H1 (cell line): Measurements from ENCODE around the gene DHRS9. TPM values are rescaled to one million over a fixed set of nuclear protein-coding genes. Genes with fewer than 3 reads are reported as not detected.

Experiments used
- CTCF ChIA-PET: fragments of 300-600 bp; sonication (Branson Sonifier 250); formaldehyde crosslinking; loops from one replicate; lab custom pipeline; 2021; ENCODE audit not compliant: partially characterized antibody; lab: Charles Lee
- POLR2A ChIA-PET: fragments of 300-600 bp; sonication (Branson Sonifier 250); formaldehyde crosslinking; loops from one replicate; lab custom pipeline; 2021; ENCODE audit warnings: inconsistent platforms; ENCODE audit not compliant: partially characterized antibody; lab: Charles Lee
- DNase-seq, 2 experiments: peaks; one replicate each; pipeline versions ENCODE4 v3.0.0 to v3.0.0-alpha.2; 2010 to 2022; ENCODE audit warnings: low spot score in 2 of 2, low read depth in 1 of 2, mixed read lengths in 1 of 2
- FAIRE-seq: peaks from 2 replicates; lab custom pipeline; 2011; peaks lifted over from hg19 to GRCh38; lab: Jason Lieb, UNC
- H2AFZ ChIP-seq: 2 replicates; pipeline ENCODE4 v1.8.1; 2012; ENCODE audit warnings: low read length, inconsistent platforms
- H2AK5ac ChIP-seq: 2 replicates; pipeline ENCODE4 v1.6.1; 2013; ENCODE audit warnings: low read depth, low read length
- H2BK120ac ChIP-seq: replicated peaks from 2 replicates; pipeline ENCODE3; 2013; ENCODE audit warnings: low read depth, low read length, inconsistent platforms
- H2BK12ac ChIP-seq: 2 replicates; pipeline ENCODE4 v1.6.1; 2013; ENCODE audit warnings: low read depth, low read length
- H2BK15ac ChIP-seq: 2 replicates; pipeline ENCODE4 v1.6.1; 2013; ENCODE audit warnings: low read length
- H2BK20ac ChIP-seq: 2 replicates; pipeline ENCODE4 v1.6.1; 2013; ENCODE audit warnings: low read length
- H2BK5ac ChIP-seq: 2 replicates; pipeline ENCODE4 v1.6.1; 2013; ENCODE audit warnings: low read depth, low read length
- H3K14ac ChIP-seq: 2 replicates; pipeline ENCODE4 v1.6.1; 2013; ENCODE audit warnings: inconsistent platforms; ENCODE audit not compliant: insufficient read length
- H3K18ac ChIP-seq: 2 replicates; pipeline ENCODE4 v1.6.1; 2013; ENCODE audit warnings: low read length; ENCODE audit errors: extremely low read depth
- H3K23ac ChIP-seq: 2 replicates; pipeline ENCODE4 v1.6.1; 2013; ENCODE audit warnings: inconsistent platforms; ENCODE audit not compliant: insufficient read length
- H3K23me2 ChIP-seq: 2 replicates; pipeline ENCODE4 v1.6.1; 2013; ENCODE audit warnings: low read depth, low read length
- H3K27ac ChIP-seq: 2 replicates; pipeline ENCODE4 v1.6.1; 2011; ENCODE audit warnings: low read depth, low read length, inconsistent platforms
- H3K27me3 ChIP-seq, 4 experiments: replicated peaks in 1 of 4; 1 replicate in 1 of 4; 2 replicates in 3 of 4; pipeline versions ENCODE4 v1.6.1 to v1.8.1; 2011 to 2013; ENCODE audit warnings: low read length in 3 of 4, mild to moderate bottlenecking in 3 of 4, inconsistent platforms in 2 of 4, mixed read lengths in 2 of 4, moderate library complexity in 1 of 4; ENCODE audit not compliant: control insufficient read depth in 3 of 4, insufficient read depth in 3 of 4; ENCODE audit errors: extremely low read depth in 1 of 4
- H3K36me3 ChIP-seq, 4 experiments: 2 replicates each; pipeline versions ENCODE4 v1.6.1 to v1.8.1; 2011 to 2013; ENCODE audit warnings: mild to moderate bottlenecking in 4 of 4, low read length in 3 of 4, moderate library complexity in 2 of 4, control low read depth in 1 of 4, inconsistent platforms in 1 of 4; ENCODE audit not compliant: insufficient read depth in 4 of 4, control insufficient read depth in 2 of 4
- H3K4ac ChIP-seq: replicated peaks from 2 replicates; pipeline ENCODE3; 2013; ENCODE audit warnings: low read length, low read depth, mixed read lengths, inconsistent platforms; ENCODE audit not compliant: insufficient read length
- H3K4me1 ChIP-seq, 4 experiments: replicated peaks in 1 of 4; 1 replicate in 1 of 4; 2 replicates in 3 of 4; pipeline versions ENCODE4 v1.6.1 to v1.8.1; 2011 to 2013; ENCODE audit warnings: low read length in 3 of 4, inconsistent platforms in 2 of 4, mixed read lengths in 1 of 4; ENCODE audit not compliant: insufficient read depth in 4 of 4, control insufficient read depth in 3 of 4
- H3K4me2 ChIP-seq, 2 experiments: 2 replicates each; pipeline versions ENCODE4 v1.6.1 to v1.8.1; 2011 to 2013; ENCODE audit warnings: low read depth in 2 of 2, low read length in 2 of 2, control low read depth in 1 of 2, inconsistent platforms in 1 of 2, mild to moderate bottlenecking in 1 of 2; ENCODE audit not compliant: insufficient read depth in 1 of 2
- H3K4me3 ChIP-seq, 4 experiments: fragments of 200-600, 300-600 bp in 1 of 4; sonication (generic), shearing (Covaris generic), sonication (Bioruptor Twin) in 1 of 4; 2 replicates each; pipeline versions ENCODE4 v1.5.1 to v1.8.1; 2011 to 2016; ENCODE audit warnings: low read length in 4 of 4, low read depth in 3 of 4, control low read depth in 2 of 4, inconsistent platforms in 2 of 4, mild to moderate bottlenecking in 2 of 4, mixed read lengths in 1 of 4, moderate library complexity in 1 of 4; ENCODE audit not compliant: insufficient read depth in 2 of 4; ENCODE audit errors: extremely low read depth in 1 of 4
- H3K56ac ChIP-seq: replicated peaks from 2 replicates; pipeline ENCODE3; 2013; ENCODE audit warnings: low read depth, mild to moderate bottlenecking, mixed read lengths, low read length, inconsistent platforms; ENCODE audit not compliant: insufficient read length
- H3K79me1 ChIP-seq: 2 replicates; pipeline ENCODE4 v1.6.1; 2013; ENCODE audit warnings: low read depth, low read length, control low read depth
- H3K79me2 ChIP-seq, 2 experiments: 2 replicates each; pipeline versions ENCODE4 v1.6.1 to v1.8.1; 2012 to 2013; ENCODE audit warnings: low read length in 2 of 2, mild to moderate bottlenecking in 2 of 2, inconsistent platforms in 1 of 2; ENCODE audit not compliant: insufficient read depth in 2 of 2, control insufficient read depth in 1 of 2
- H3K9ac ChIP-seq, 4 experiments: replicated peaks in 1 of 4; 1 replicate in 1 of 4; 2 replicates in 3 of 4; pipeline versions ENCODE4 v1.6.1 to v1.8.1; 2011 to 2013; ENCODE audit warnings: low read depth in 3 of 4, low read length in 3 of 4, control low read depth in 2 of 4, mild to moderate bottlenecking in 2 of 4, moderate library complexity in 2 of 4, inconsistent platforms in 1 of 4; ENCODE audit errors: extremely low read depth in 1 of 4
- H3K9me3 ChIP-seq, 2 experiments: 2 replicates each; pipeline versions ENCODE4 v1.6.1 to v1.8.1; 2012 to 2013; ENCODE audit warnings: mild to moderate bottlenecking in 2 of 2, moderate library complexity in 2 of 2, control low read depth in 1 of 2, inconsistent platforms in 1 of 2, low read depth in 1 of 2, low read length in 1 of 2, mixed read lengths in 1 of 2; ENCODE audit not compliant: insufficient read depth in 2 of 2
- H4K20me1 ChIP-seq, 2 experiments: replicated peaks in 1 of 2; 2 replicates each; pipeline versions ENCODE3 to v1.8.1; 2011 to 2013; ENCODE audit warnings: inconsistent platforms in 2 of 2, low read length in 2 of 2, mild to moderate bottlenecking in 1 of 2; ENCODE audit not compliant: insufficient read depth in 2 of 2, control insufficient read depth in 1 of 2
- H4K5ac ChIP-seq: 2 replicates; pipeline ENCODE4 v1.6.1; 2013; ENCODE audit warnings: low read length, low read depth, mixed read lengths, inconsistent platforms; ENCODE audit not compliant: insufficient read length
- H4K8ac ChIP-seq: 2 replicates; pipeline ENCODE4 v1.8.0; 2013; ENCODE audit warnings: mild to moderate bottlenecking, moderate library complexity, low read length, inconsistent platforms; ENCODE audit not compliant: insufficient read depth; ENCODE audit errors: extremely low read depth
- H4K91ac ChIP-seq: replicated peaks from 2 replicates; pipeline ENCODE3; 2013; ENCODE audit warnings: low read length, mixed read lengths, inconsistent platforms; ENCODE audit not compliant: insufficient read length
- BRCA1 ChIP-seq: IDR thresholded peaks from 2 replicates; pipeline ENCODE4 v1.6.1; 2012; ENCODE audit warnings: low read depth, low read length, improper control_type of control experiment
- CBX5 ChIP-seq: fragments of 300-800, 300-1000 bp; sonication (generic); IDR thresholded peaks from 2 replicates; pipeline ENCODE4 v1.7.1; 2016; ENCODE audit warnings: antibody characterized with exemption, low read length, low read depth
- FOSL1 ChIP-seq: IDR thresholded peaks from 2 replicates; pipeline ENCODE4 v1.6.1; 2011; ENCODE audit warnings: mild to moderate bottlenecking, low read depth, low read length, moderate library complexity; ENCODE audit not compliant: insufficient read depth
- MAFK ChIP-seq: IDR thresholded peaks from 2 replicates; pipeline ENCODE4 v1.6.1; 2012; ENCODE audit warnings: low read depth, mild to moderate bottlenecking, improper control_type of control experiment, low read length
- POLR2A ChIP-seq, 2 experiments: IDR thresholded peaks; 1 replicate in 1 of 2; 2 replicates in 1 of 2; pipeline ENCODE4 v1.6.1; 2011; ENCODE audit warnings: low read depth in 2 of 2, low read length in 2 of 2, mild to moderate bottlenecking in 2 of 2; ENCODE audit errors: control extremely low read depth in 1 of 2
- SP1 ChIP-seq: IDR thresholded peaks from 2 replicates; pipeline ENCODE4 v1.6.1; 2011; ENCODE audit warnings: low read depth, low read length
- TCF12 ChIP-seq: IDR thresholded peaks from 2 replicates; pipeline ENCODE4 v1.6.1; 2011; ENCODE audit warnings: low read depth, mild to moderate bottlenecking, low read length
- YY1 ChIP-seq: IDR thresholded peaks from 2 replicates; pipeline ENCODE4 v1.6.1; 2011; ENCODE audit warnings: low read depth, mild to moderate bottlenecking, low read length
- WGBS, 2 experiments: shearing (Covaris generic) in 1 of 2; methylation state at CpG; one replicate each; pipeline versions ENCODE4 v1.1.6 to v1.1.7; 2013 to 2015; ENCODE audit warnings: low lambda C conversion rate in 2 of 2, mixed read lengths in 2 of 2, inconsistent platforms in 1 of 2, low coverage in 1 of 2, missing lambda C conversion rate in 1 of 2; ENCODE audit not compliant: insufficient replicate concordance in 2 of 2, insufficient coverage in 1 of 2, insufficient read length in 1 of 2; ENCODE audit errors: extremely low coverage in 1 of 2, missing lambda C conversion rate in 1 of 2; 5-methylcytosine and 5-hydroxymethylcytosine counted together
- polyA plus RNA-seq, 7 experiments: library from polyadenylated mRNA; depleted of rRNA in 3 of 7; stranded (reverse) in 5 of 7; unstranded in 2 of 7; fragments of >200 nt in 5 of 7; fragments of 200-250 nt in 2 of 7; gene quantifications; 1 replicate in 5 of 7; 2 replicates in 1 of 7; 4 replicates in 1 of 7; pipeline versions ENCODE4 v1.2.1 to v1.2.3, GENCODE V29; 2011 to 2013; ENCODE audit warnings: missing spikeins in 2 of 7, mixed read lengths in 2 of 7
- total RNA-seq: library from RNA; stranded (reverse); fragmentation: NEBNext Ultra II Directional; extraction: Animal tissue kit (Norgen Biotek cat#: 25700); gene quantifications from 2 replicates; pipeline ENCODE4 v1.2.1, GENCODE V29; 2021

Gene DHRS9
- total and polyA plus RNA-seq, 2 of the 8 experiments (the other 6 are each of a cell fraction or from before 2014, with no cell fraction given) = not detected

DNA sequence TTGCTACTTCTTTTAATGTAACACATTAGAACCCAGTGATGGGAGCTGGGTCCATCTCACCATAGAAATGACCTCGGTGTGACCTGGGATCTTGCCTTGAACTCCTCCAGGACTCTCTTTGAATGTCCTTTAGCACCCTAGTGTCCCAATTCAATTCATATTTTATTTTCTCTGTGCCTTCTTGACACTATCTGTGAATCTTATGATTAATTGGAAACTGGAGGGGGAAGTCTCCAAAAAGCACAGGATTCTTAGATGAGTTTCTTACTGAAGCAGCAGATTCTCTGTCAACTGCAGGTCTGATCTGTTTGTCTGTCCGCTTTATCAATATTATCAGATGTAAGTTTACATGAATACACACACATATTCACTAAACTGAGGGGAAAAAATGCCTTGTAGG, 470 bp downstream of the DHRS9 start:
- Histone ChIP-seq H3K9me3 (no peaks in the 10 kb centered on the region), H2BK120ac (no peak overlapping the region), H3K23ac (no peak overlapping the region), H2BK15ac (no peak overlapping the region), H4K8ac (no peak overlapping the region), H3K9ac (no peak overlapping the region), H3K79me2 (no peaks in the 10 kb centered on the region), H3K79me1 (no peaks in the 10 kb centered on the region), H3K4me1 (no peaks in the 10 kb centered on the region), H4K5ac (no peak overlapping the region), H3K18ac (no peak overlapping the region), H3K4ac (no peak overlapping the region), H4K20me1 (no peaks in the 10 kb centered on the region), H3K27ac (no peak overlapping the region), H4K91ac (no peak overlapping the region), H2AK5ac (no peak overlapping the region), H3K14ac (no peak overlapping the region), H3K36me3 (no peaks in the 10 kb centered on the region), H3K23me2 (no peaks in the 10 kb centered on the region), H2AFZ (no peak overlapping the region), H3K4me3 (no peak overlapping the region), H3K27me3 (no peaks in the 10 kb centered on the region), H3K4me2 (no peak overlapping the region), H3K56ac (no peak overlapping the region), H2BK5ac (no peak overlapping the region), H2BK20ac (no peak overlapping the region), H2BK12ac (no peak overlapping the region)
- WGBS, 2 experiments = 85% methylated on average over 2 of the region's 2 CpGs; no CpG with 5 or more reads in 1 of the 2 experiments
- TF ChIP-seq CBX5 = no peak
- no peak for TF ChIP-seq POLR2A (IDR thresholded peaks at IDR 0.05; ENCODE audit: control extremely low read depth in 1 of 2, low read depth in 2 of 2, low read length in 2 of 2)
- no peak for TF ChIP-seq MAFK
- TF ChIP-seq SP1 = no peak
- TF ChIP-seq YY1 = no peak
- TF ChIP-seq TCF12 = no peak
- no peak for TF ChIP-seq BRCA1
- TF ChIP-seq FOSL1 = no peak
- CTCF ChIA-PET = interaction anchor here (1.3 kb wide), 1 partner anchor 16 kb away, joined by 4 read pairs; no protein-coding TSS in a partner anchor
- FAIRE-seq (no peak), DNase-seq (no peak)
- POLR2A ChIA-PET = no interaction called here
